GM19324 (cell line): ENCODE data around the gene APOL6.
"Not testable (repeated sequence)": the region's sequence is repeated elsewhere in the genome, so short reads cannot be mapped to it uniquely, and the experiment has no call there.

ENCODE experiments used
- ATAC-seq: cut with Tn5 transposase; IDR thresholded peaks from one replicate; pipeline ENCODE4 v1.9.1; 2021; ENCODE audit warnings: mild to moderate bottlenecking, moderate library complexity; ENCODE audit not compliant: unreplicated experiment, low FRiP score

APOL6 gene

GRCh38 chr22:35634943-35635540 lies 13.2 kb upstream of the APOL6 start:
- ATAC-seq, result no peak

- no peak for ATAC-seq
These were observed 11.0 kb upstream of the APOL6 start for GRCh38 chr22:35637254-35637653.

GRCh38 chr22:35638001-35638400 lies 10.2 kb upstream of the APOL6 start:
- ATAC-seq, result no peak

DNA sequence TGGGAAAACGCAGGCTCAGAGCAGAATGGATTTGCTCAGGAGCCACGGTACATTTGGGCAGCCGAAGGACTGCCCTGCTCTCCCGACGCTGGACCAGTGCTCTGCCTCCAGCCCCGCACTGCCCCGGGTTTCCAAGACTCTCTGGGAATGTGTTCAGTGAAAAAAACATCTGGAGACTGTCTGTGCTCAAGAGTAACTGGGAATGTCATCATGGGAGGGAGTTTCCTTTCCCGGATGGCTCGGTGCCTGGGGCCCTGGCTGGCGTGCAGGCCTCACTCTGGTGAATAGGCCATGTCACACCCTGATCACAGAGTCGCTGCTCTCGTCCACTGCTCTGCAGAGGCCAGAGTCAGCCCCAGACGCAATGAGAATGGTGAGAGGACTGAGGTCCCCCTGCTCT lies 9.8 kb upstream of the APOL6 start:
- no peak for ATAC-seq

DNA sequence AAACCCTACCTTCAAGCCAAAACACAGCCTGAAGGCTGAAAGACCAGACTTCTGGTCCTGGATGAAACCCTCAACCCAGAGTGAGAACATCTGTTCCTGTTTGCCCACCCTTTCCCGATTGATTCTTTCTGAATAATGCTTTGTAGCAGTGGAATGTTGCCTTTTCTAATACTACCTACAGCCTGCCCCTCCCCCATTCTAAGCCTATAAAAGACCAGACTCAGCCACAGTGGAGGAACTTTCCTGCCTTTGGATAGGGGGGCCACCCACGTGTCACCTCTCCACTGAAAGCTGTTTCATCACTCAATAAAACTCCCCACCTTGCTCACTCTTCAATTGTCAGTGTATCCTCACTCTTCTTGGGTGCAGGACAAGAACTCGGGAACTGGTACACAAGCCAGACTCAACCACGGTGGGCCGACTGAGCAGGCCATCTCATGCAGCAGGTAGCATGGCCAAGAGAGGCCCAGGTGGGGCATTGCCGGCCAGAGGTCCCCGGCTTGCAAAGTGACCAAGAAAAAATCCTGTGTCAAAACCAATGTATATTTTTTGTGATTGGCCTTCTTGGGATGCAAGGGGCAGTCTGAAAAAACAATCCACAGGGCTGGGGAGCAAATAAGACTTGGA lies 6.6 kb upstream of the APOL6 start:
- no peak for ATAC-seq

- ATAC-seq, result no peak
These were observed 5.9 kb upstream of the APOL6 start for GRCh38 chr22:35642305-35642741.

DNA sequence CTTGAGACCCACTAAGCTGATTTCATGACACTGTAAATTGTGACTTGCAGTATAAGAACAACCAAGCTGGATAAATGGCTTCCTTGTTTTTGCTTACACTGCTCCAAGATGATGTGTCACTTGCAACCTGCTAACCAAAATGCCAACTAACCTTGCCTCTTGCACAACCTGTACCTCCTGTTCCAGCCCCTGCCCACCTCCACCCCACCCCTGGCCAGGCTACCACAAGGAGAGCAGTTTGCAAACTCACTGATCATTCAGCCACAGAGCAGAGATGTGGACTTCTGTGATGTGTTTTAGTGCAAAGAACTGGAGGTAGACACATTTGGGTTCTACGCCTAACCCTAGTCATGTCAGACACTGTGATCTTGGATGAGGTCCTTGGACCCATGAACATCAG lies 4.3 kb upstream of the APOL6 start:
- no peak for ATAC-seq

DNA sequence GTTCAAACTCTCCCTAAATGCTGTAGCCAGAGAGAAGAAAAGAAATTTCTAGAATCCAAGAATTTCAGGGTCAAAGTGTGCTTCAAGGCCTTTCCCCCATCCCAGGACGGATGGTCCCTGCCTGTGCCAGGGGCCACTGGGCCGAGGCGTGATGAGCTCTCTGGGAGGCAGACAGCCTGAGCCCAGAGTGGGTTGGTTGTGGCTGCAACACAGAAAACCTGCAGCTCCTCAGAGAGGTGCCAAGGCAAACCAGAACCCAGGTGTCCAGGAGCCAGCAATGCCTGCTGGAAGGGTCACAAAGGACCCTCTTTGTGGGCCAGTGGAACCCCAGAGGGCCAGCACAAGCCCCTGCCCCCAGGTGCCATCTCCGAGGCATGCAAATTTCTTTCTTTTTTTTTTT lies 2.6 kb upstream of the APOL6 start:
- no peak for ATAC-seq

GRCh38 chr22:35649026-35649553 lies 844 bp downstream of the APOL6 start:
- no peak for ATAC-seq

- ATAC-seq, result no peak
These were observed 1.5 kb downstream of the APOL6 start for GRCh38 chr22:35649636-35650250.

GRCh38 chr22:35651085-35651484 lies 2.8 kb downstream of the APOL6 start:
- ATAC-seq, result no peak

DNA sequence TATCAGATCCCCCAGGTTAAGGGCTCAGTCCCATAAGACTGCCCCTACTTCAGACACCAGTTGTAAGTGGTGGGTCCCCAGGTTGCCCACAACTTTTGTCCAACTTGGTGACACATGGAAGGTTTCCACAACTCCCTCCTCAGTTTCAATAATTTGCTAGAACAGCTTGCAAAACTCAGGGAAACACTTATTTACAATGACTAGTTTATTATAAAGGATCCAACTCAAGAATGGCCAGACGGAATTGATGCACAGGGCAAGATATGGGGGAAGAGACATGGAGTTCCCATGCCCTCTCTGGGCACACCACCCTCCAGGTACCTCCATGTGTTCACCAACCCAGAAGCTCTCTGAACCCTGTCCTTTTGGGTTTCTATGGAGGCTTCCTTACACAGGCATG lies 5.6 kb downstream of the APOL6 start:
- ATAC-seq, result no peak

DNA sequence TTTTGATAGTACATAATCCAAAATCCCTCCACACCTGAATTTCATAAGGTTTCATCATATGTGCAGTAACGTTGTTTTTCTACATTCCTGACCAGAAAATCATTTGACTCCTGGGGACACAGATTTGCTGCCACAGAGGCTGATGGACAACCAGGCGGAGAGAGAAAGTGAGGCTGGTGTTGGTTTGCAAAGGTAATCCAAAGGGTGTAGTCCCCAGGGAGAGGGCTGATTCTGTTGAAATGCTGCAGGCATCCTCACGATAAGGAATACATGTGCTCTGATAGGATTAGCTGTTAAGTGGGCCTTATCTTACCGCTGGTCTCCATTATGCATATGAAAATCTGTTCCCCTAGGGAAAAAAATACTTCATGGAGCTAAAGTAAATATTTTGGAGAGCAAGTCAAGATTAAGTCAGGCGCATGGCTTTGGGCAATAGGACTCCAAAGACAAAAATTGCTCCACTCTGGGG lies 8.1 kb downstream of the APOL6 start:
- ATAC-seq, result no peak

GRCh38 chr22:35657571-35658312 lies 9.5 kb downstream of the APOL6 start:
- ATAC-seq, result no peak

GRCh38 chr22:35660291-35661127 lies 12.3 kb downstream of the APOL6 start:
- ATAC-seq, result no peak

DNA sequence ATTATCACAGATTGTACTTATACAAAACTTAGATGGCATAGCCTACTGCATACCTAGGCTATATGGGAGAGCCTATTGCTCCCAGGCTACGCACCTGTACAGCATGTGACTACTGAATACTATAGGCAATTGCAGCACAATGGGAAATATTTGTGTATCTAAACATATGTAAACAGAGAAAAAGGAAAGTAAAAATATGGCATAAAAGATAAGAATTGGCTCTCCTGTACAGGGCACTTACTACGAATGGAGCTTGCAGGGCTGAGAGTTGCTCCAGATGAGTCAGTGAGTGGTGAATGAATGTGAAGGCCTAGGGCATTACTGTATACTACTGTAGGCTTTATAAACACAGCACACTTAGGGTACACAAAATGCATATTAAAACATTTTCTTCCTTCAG lies 13.2 kb downstream of the APOL6 start:
- ATAC-seq, result no peak

- ATAC-seq, result no peak
These were observed 14.7 kb downstream of the APOL6 start for GRCh38 chr22:35662914-35663313.

GRCh38 chr22:35663371-35663770 lies 15.1 kb downstream of the APOL6 start:
- ATAC-seq, result no peak

DNA sequence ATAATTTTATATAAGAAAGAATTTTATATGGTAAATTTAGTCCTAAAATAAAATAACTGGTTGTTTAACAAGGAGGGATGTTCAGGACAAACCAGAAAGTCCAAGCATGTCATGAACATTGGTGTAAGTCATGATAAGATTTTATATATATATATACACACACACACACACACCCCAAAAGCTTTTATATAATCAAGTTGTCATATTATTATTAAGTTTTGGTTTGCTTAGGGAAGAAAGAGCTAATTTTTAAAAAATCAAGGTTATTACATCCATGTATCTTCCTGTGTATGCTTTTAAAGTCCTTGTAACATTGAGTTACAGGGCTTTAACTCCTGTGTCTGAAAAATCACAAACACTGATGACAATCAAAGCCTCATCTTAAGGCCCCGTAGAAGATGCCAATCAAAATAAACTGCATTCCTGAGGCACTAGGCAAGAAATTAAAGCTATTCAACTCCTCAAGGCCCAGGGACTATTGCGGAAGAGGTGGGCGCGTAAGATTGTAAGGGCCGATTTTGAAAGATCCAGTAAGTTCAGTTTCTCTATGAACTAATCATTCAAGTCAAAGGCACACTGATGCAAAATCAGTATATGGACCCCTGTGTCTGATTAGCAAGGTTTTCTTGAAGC lies 16.8 kb downstream of the APOL6 start:
- ATAC-seq, result no peak

GRCh38 chr22:35666699-35667098 lies 18.5 kb downstream of the APOL6 start:
- ATAC-seq, result not testable (repeated sequence)
